HepG2 (cell line): ENCODE data around the gene MSANTD1. TPM values are rescaled to one million over a fixed set of nuclear protein-coding genes. Genes with fewer than 3 reads are reported as not detected.
A peak's percentile ranks its signal among the peaks of the same experiment; 100 is the strongest.

Experiments
- ADNP ChIP-seq: sonication (generic); formaldehyde crosslinking; IDR thresholded peaks from 2 replicates; pipeline ENCODE4 v1.4.0; 2020; ENCODE audit warnings: missing genetic modification reagents
- AKAP8 ChIP-seq: sonication (generic); formaldehyde crosslinking; IDR thresholded peaks from 2 replicates; pipeline ENCODE4 v1.5.1; 2020; ENCODE audit warnings: mild to moderate bottlenecking, missing genetic modification reagents
- BCL6 ChIP-seq: IDR thresholded peaks from 2 replicates; pipeline ENCODE4 v1.6.1; 2016; ENCODE audit warnings: missing genetic modification reagents, missing compliant biosample characterization
- CENPX ChIP-seq: sonication (generic); formaldehyde crosslinking; IDR thresholded peaks from 2 replicates; pipeline ENCODE4 v1.9.0; 2021; ENCODE audit warnings: mild to moderate bottlenecking, missing genetic modification reagents, moderate library complexity
- ETV5 ChIP-seq: IDR thresholded peaks from 2 replicates; pipeline ENCODE4 v1.6.1; 2018; ENCODE audit warnings: missing biosample characterization, missing genetic modification reagents, inconsistent platforms, borderline replicate concordance
- FOSL2 ChIP-seq: sonication (generic); formaldehyde crosslinking; IDR thresholded peaks from 2 replicates; pipeline ENCODE4 v1.4.0; 2020; ENCODE audit warnings: missing genetic modification reagents
- GZF1 ChIP-seq: sonication (generic); formaldehyde crosslinking; IDR thresholded peaks from 2 replicates; pipeline ENCODE4 v1.5.1; 2020; ENCODE audit warnings: mild to moderate bottlenecking, missing genetic modification reagents
- HMG20A ChIP-seq: IDR thresholded peaks from 2 replicates; pipeline ENCODE4 v1.6.1; 2016; ENCODE audit warnings: borderline replicate concordance
- HNF4A ChIP-seq: sonication (generic); formaldehyde crosslinking; IDR thresholded peaks from 2 replicates; pipeline ENCODE4 v1.4.0; 2020; ENCODE audit warnings: missing genetic modification reagents
- HOXA7 ChIP-seq: sonication (generic); formaldehyde crosslinking; IDR thresholded peaks from 2 replicates; pipeline ENCODE4 v1.8.1; 2022; ENCODE audit warnings: mild to moderate bottlenecking, missing genetic modification reagents, moderate library complexity
- IRF2 ChIP-seq: IDR thresholded peaks from 2 replicates; pipeline ENCODE4 v1.6.1; 2018; ENCODE audit warnings: missing genetic modification reagents, missing compliant biosample characterization
- MTF1 ChIP-seq: sonication (generic); formaldehyde crosslinking; IDR thresholded peaks from 2 replicates; pipeline ENCODE4 v1.5.0; 2020; ENCODE audit warnings: missing genetic modification reagents
- NR2C2 ChIP-seq: sonication (generic); formaldehyde crosslinking; IDR thresholded peaks from 2 replicates; pipeline ENCODE4 v1.4.0; 2020; ENCODE audit warnings: missing genetic modification reagents, mild to moderate bottlenecking, moderate library complexity, borderline replicate concordance
- PAXIP1 ChIP-seq: sonication (generic); formaldehyde crosslinking; conservative IDR thresholded peaks from 2 replicates; pipeline ENCODE4 v1.4.0; 2020; ENCODE audit warnings: mild to moderate bottlenecking, missing genetic modification reagents, moderate library complexity
- REXO4 ChIP-seq: sonication (generic); formaldehyde crosslinking; IDR thresholded peaks from 2 replicates; pipeline ENCODE4 v1.8.0; 2022; ENCODE audit warnings: missing genetic modification reagents, mild to moderate bottlenecking, borderline replicate concordance
- SALL1 ChIP-seq: sonication (generic); formaldehyde crosslinking; IDR thresholded peaks from 2 replicates; pipeline ENCODE4 v1.8.0; 2022; ENCODE audit warnings: mild to moderate bottlenecking, missing genetic modification reagents
- TBX2 ChIP-seq: sonication (generic); formaldehyde crosslinking; IDR thresholded peaks from 2 replicates; pipeline ENCODE4 v1.5.0; 2020; ENCODE audit warnings: missing genetic modification reagents, mild to moderate bottlenecking, borderline replicate concordance
- TCF7 ChIP-seq: sonication (generic); IDR thresholded peaks from 2 replicates; pipeline ENCODE4 v1.6.1; 2016; ENCODE audit warnings: antibody characterized with exemption, low read depth
- TFE3 ChIP-seq: IDR thresholded peaks from 2 replicates; pipeline ENCODE4 v1.6.1; 2016
- TMF1 ChIP-seq: sonication (generic); formaldehyde crosslinking; IDR thresholded peaks from 2 replicates; pipeline ENCODE4 v1.8.1; 2022; ENCODE audit warnings: low read depth, missing genetic modification reagents
- ZFP1 ChIP-seq: IDR thresholded peaks from 2 replicates; pipeline ENCODE4 v1.6.1; 2016
- ZFP82 ChIP-seq: sonication (generic); formaldehyde crosslinking; IDR thresholded peaks from 2 replicates; pipeline ENCODE4 v1.5.1; 2020; ENCODE audit warnings: mild to moderate bottlenecking, missing genetic modification reagents, borderline replicate concordance
- ZNF335 ChIP-seq: sonication (generic); formaldehyde crosslinking; IDR thresholded peaks from 2 replicates; pipeline ENCODE4 v1.4.0; 2020; ENCODE audit warnings: missing genetic modification reagents
- ZNF674 ChIP-seq: sonication (generic); formaldehyde crosslinking; IDR thresholded peaks from 2 replicates; pipeline ENCODE4 v1.5.0; 2020; ENCODE audit warnings: low read depth, mild to moderate bottlenecking, missing genetic modification reagents
- ZNF772 ChIP-seq: sonication (generic); formaldehyde crosslinking; IDR thresholded peaks from 2 replicates; pipeline ENCODE4 v1.5.0; 2020; ENCODE audit warnings: mild to moderate bottlenecking, missing genetic modification reagents
- ZNF777 ChIP-seq: sonication (generic); formaldehyde crosslinking; IDR thresholded peaks from 2 replicates; pipeline ENCODE4 v1.4.0; 2020; ENCODE audit warnings: missing genetic modification reagents
- ZNF800 ChIP-seq: sonication (generic); formaldehyde crosslinking; IDR thresholded peaks from 2 replicates; pipeline ENCODE4 v1.4.0; 2020; ENCODE audit warnings: missing genetic modification reagents
- polyA plus RNA-seq, 8 experiments: library from polyadenylated mRNA; depleted of rRNA in 3 of 8; stranded (reverse) in 7 of 8; unstranded in 1 of 8; fragments of >200 nt; fragmentation: Illumina TruSeq in 4 of 8; extraction: Trizol in 4 of 8; gene quantifications; 2 replicates each; pipeline versions ENCODE4 v1.2.1 to v1.2.3, GENCODE V29; 2011 to 2016; ENCODE audit warnings: low read depth in 4 of 8, missing spikeins in 1 of 8, mixed read lengths in 1 of 8; ENCODE audit not compliant: insufficient read depth in 1 of 8
- total RNA-seq, 5 experiments: library from RNA; depleted of rRNA; stranded (reverse); fragments of >200 nt; fragmentation: Illumina TruSeq; extraction: Trizol; gene quantifications; 2 replicates each; pipeline ENCODE4 v1.2.3, GENCODE V29; 2016; ENCODE audit warnings: low read depth in 1 of 5

MSANTD1 gene
- total and polyA plus RNA-seq, 2 of the 13 experiments (the other 11 are each of a cell fraction or from before 2014, with no cell fraction given), result 0.22 to 0.40 TPM

GRCh38 chr4:3207531-3208037, 41.4 kb upstream of the MSANTD1 start (continued):
- TF ChIP-seq REXO4 (CRISPR knock-in tag) (no peak), TMF1 (CRISPR knock-in tag) (no peak), MTF1 (no peak), ZNF674 (CRISPR knock-in tag) (no peak), ZNF335 (CRISPR knock-in tag) (no peak), ZNF777 (no peak), ADNP (CRISPR knock-in tag) (no peak), GZF1 (CRISPR knock-in tag) (no peak), ZFP82 (CRISPR knock-in tag) (no peak), ZNF772 (CRISPR knock-in tag) (no peak), TFE3 (CRISPR knock-in tag) (peak; percentile 26; the same call in 1 of the 2 replicates), ZNF800 (0 out of 2 replicates have a peak, but pooled peaks have one; percentile 34), TCF7 (peak; percentile 92), NR2C2 (CRISPR knock-in tag) (peak; percentile 40; the same call in 1 of the 2 replicates), TBX2 (CRISPR knock-in tag) (peak; percentile 62; the same call in 1 of the 2 replicates), PAXIP1 (CRISPR knock-in tag) (peak; percentile 88), SALL1 (CRISPR knock-in tag) (peak; percentile 57; the same call in 1 of the 2 replicates), ETV5 (CRISPR knock-in tag) (peak; percentile 74), AKAP8 (no peak), FOSL2 (peak; percentile 41; the same call in 1 of the 2 replicates), BCL6 (CRISPR knock-in tag) (peak; percentile 54; the same call in 1 of the 2 replicates), CENPX (CRISPR knock-in tag) (no peak), ZFP1 (0 out of 2 replicates have a peak, but pooled peaks have one; percentile 49), HMG20A (peak; percentile 63; the same call in 1 of the 2 replicates), HOXA7 (CRISPR knock-in tag) (no peak), HNF4A (CRISPR knock-in tag) (peak; percentile 70), IRF2 (CRISPR knock-in tag) (0 out of 2 replicates have a peak, but pooled peaks have one; percentile 22)
